GM23248 (cell line): ENCODE data around the gene DENND1A.

Source experiments
- EZH2 ChIP-seq: fragments of 200-600 bp; sonication (generic); IDR thresholded peaks from 2 replicates; pipeline ENCODE4 v1.6.1; 2018; ENCODE audit warnings: antibody characterized with exemption, mild to moderate bottlenecking; ENCODE audit not compliant: insufficient read depth, poor library complexity, severe bottlenecking
- EZH2phosphoT487 ChIP-seq: fragments of 200-600 bp; sonication (generic); IDR thresholded peaks from 2 replicates; pipeline ENCODE4 v1.6.1; 2018; ENCODE audit warnings: antibody characterized with exemption, moderate library complexity, mild to moderate bottlenecking, low read depth; ENCODE audit not compliant: insufficient read depth

- TF ChIP-seq EZH2 (no peak), EZH2phosphoT487 (no peak)
These were observed 274.8 kb downstream of the DENND1A start for GRCh38 chr9:123654994-123655637.
